T-helper 17 cell (primary cell): ENCODE measurements around the gene TRIM2. TPM values are rescaled to one million over a fixed set of nuclear protein-coding genes. Genes with fewer than 3 reads are reported as not detected.
A peak's percentile ranks its signal among the peaks of the same experiment; 100 is the strongest.

Source experiments
- ATAC-seq: fragments of 150-1000 bp; cut with Tn5 transposase; 2 replicates; pipeline ENCODE4 v1.10.0; 2021; ENCODE audit warnings: mild to moderate bottlenecking, moderate library complexity
- DNase-seq, 3 donors: peaks; one replicate each; pipeline versions ENCODE4 v3.0.0 to v3.0.0-alpha.2; 2020 to 2021
- H3K9me3 ChIP-seq: one replicate; pipeline ENCODE4 v1.7.0; 2013; ENCODE audit warnings: low read length, mild to moderate bottlenecking; ENCODE audit not compliant: control insufficient read depth, poor library complexity, severe bottlenecking
- H3K27ac Mint-ChIP-seq: one replicate; pipeline ENCODE4 v1.8.0; 2022; ENCODE audit warnings: mild to moderate bottlenecking, moderate library complexity, mixed read lengths
- H3K27me3 Mint-ChIP-seq: one replicate; pipeline ENCODE4 v1.8.0; 2022; ENCODE audit warnings: mixed read lengths
- H3K36me3 Mint-ChIP-seq: one replicate; pipeline ENCODE4 v1.8.0; 2022; ENCODE audit warnings: low read depth, mixed read lengths
- H3K4me1 Mint-ChIP-seq: one replicate; pipeline ENCODE4 v1.8.0; 2022; ENCODE audit warnings: mild to moderate bottlenecking, mixed read lengths
- H3K4me3 Mint-ChIP-seq: one replicate; pipeline ENCODE4 v1.8.0; 2022; ENCODE audit warnings: mild to moderate bottlenecking, moderate library complexity, mixed read lengths
- total RNA-seq, 4 donors: library from RNA in 2 of 4; stranded (reverse) in 2 of 4; gene quantifications; one replicate each; pipeline ENCODE4 v1.2.3 and lab custom pipeline; 2022 to 2026

TRIM2 gene
- total RNA-seq, 2 donors from 2014 or later: 4.3 to 9.5 TPM

DNA sequence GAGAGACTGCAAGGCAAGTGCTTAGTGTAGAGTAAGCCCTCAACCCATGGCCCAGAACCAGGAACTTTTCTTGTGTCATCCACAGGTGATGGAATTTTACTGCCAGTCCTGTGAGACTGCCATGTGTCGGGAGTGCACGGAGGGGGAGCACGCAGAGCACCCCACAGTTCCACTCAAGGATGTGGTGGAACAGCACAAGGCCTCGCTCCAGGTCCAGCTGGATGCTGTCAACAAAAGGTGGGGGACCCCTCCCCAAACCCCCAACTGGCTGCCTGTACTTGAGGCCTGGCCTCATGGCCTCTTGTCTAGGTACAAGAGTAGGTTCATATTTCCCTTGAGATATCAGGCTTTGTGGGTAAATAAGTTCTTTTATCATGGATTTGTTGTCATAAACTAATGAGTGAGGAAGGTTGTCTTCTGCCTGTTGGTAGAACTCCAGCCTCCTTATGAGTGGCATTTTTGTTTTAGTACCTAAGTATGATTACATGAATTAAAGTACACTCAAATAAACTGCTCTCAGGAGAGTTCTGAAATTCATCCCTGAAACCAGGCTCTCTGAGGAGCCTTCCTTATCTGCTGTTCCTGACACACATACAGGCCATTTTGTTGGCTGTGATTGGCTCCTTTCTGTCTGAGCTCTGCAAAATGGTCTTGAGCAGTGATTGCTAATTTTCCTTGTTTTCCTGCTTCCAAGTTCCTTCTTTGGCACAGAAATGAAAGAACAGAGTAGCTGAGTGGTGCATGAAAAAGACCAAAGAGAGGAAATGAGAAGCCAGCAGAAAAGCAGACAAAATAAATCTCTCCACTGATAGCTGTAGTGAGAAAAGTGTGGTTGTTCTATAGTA lies 88.9 kb downstream of the TRIM2 start:
- no peaks in the 10 kb centered on the region for H3K9me3 ChIP-seq
- H3K4me3 Mint-ChIP-seq: no peak overlapping the region
- DNase-seq (no peak), ATAC-seq (no peak)
- peaks cover 3% of the 10 kb centered on the region for H3K4me1 Mint-ChIP-seq
- H3K27me3 Mint-ChIP-seq: no peaks in the 10 kb centered on the region
- H3K36me3 Mint-ChIP-seq: peaks cover 2% of the 10 kb centered on the region
- no peak overlapping the region for H3K27ac Mint-ChIP-seq

DNA sequence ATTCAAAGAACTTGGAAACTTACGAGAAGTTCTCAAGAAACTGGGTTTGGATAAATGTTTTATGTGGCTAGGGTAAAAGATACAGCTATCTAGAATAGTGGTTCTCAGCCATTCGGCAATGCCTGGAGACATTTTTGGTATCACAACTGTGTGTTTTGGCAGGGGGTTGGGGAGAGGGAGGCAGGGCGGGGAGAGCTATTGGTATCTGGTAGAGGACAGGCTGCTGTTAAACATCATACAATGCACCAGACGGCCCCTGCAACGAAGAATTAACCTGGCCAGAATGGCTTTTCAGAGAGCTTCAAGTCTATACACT lies 89.5 kb downstream of the TRIM2 start:
- peaks cover 3% of the 10 kb centered on the region for H3K4me1 Mint-ChIP-seq
- DNase-seq: no peak
- no peak overlapping the region for H3K4me3 Mint-ChIP-seq
- no peak overlapping the region for H3K27ac Mint-ChIP-seq
- H3K36me3 Mint-ChIP-seq: peaks cover 2% of the 10 kb centered on the region
- no peaks in the 10 kb centered on the region for H3K27me3 Mint-ChIP-seq
- no peaks in the 10 kb centered on the region for H3K9me3 ChIP-seq
- ATAC-seq: no peak

DNA sequence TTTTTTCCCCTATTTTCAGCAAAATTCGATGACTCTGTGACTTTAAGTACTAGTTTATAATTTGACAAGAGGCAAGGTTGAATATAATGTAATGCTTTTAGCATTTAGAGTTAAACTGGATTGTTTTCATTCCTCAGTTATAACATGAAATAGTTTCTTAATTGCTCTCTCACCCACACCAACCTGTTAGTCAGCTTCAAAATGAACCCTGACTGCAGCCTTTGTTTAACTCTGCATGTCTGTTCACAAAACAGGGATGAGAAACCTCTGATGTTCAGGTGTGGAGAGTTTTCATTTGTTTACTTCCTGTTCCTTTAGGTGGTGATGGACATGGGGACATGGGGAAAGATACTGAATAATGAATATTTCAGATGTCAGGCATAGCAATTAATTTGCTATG lies 90.4 kb downstream of the TRIM2 start:
- Mint-ChIP-seq H3K4me3 (no peak overlapping the region), H3K27ac (no peak overlapping the region), H3K27me3 (no peaks in the 10 kb centered on the region), H3K36me3 (peaks cover 3% of the 10 kb centered on the region), H3K4me1 (peaks cover 3% of the 10 kb centered on the region)
- H3K9me3 ChIP-seq: no peaks in the 10 kb centered on the region
- DNase-seq: no peak
- no peak for ATAC-seq

DNA sequence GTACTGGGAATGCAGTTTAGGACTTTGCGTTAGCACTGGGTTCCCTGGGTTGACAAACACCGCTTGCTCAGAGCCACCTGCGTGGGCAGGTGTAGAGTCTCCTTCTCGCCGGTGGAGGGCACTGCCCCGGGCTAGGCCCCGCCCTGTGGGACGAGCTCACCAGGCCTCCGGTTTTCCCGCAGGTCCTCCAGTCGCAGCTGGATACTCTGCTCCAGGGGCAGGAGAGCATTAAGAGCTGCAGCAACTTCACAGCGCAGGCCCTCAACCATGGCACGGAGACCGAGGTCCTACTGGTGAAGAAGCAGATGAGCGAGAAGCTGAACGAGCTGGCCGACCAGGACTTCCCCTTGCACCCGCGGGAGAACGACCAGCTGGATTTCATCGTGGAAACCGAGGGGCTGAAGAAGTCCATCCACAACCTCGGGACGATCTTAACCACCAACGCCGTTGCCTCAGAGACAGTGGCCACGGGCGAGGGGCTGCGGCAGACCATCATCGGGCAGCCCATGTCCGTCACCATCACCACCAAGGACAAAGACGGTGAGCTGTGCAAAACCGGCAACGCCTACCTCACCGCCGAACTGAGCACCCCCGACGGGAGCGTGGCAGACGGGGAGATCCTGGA lies 91.0 kb downstream of the TRIM2 start:
- Mint-ChIP-seq H3K4me1 (peaks cover 3% of the 10 kb centered on the region), H3K36me3 (peaks cover 4% of the 10 kb centered on the region), H3K4me3 (no peak overlapping the region), H3K27me3 (no peaks in the 10 kb centered on the region), H3K27ac (no peak overlapping the region)
- no peaks in the 10 kb centered on the region for H3K9me3 ChIP-seq
- DNase-seq (no peak), ATAC-seq (no peak)

DNA sequence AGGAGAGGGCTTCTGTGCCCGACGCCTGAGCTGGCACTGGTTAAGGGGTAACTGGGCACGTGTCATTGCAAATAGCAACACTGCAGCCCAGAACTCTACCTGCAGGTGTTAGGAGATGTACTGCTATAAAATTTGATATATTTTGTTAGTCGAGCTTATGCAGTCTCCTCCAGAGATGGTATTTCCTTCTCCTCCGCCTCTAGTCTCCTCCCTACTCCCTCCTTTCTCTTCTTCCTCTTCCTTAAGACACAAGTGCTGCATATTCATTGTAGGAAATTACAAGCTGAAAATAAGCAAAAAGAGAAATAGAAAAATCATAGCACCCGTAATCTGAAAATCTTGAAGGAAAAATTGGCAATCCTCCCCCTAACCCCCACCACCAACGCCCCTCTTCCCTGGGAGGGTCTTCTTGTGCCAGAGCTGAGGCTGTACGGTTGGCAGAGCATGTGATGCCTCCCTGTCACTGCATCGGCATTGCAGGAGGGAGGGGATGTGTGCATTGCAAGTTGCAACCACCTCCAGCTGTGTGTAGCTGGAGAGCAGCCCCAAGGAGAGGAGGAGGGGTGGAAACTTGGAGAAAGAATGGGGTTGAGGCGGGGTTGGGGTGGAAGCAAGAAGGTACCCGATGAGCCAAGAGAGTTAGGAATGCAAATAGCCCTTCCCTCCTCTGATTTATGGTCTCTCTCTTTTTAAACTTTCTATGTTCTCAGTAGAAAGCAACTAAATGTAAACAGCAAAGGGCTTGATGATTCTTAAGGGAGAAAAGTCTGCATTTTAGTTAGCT lies 92.0 kb downstream of the TRIM2 start:
- H3K4me3 Mint-ChIP-seq: no peak overlapping the region
- DNase-seq: no peak
- no peak for ATAC-seq
- H3K36me3 Mint-ChIP-seq: peaks cover 4% of the 10 kb centered on the region
- H3K27ac Mint-ChIP-seq: no peak overlapping the region
- H3K27me3 Mint-ChIP-seq: no peaks in the 10 kb centered on the region
- H3K4me1 Mint-ChIP-seq: peaks cover 3% of the 10 kb centered on the region
- no peaks in the 10 kb centered on the region for H3K9me3 ChIP-seq

DNA sequence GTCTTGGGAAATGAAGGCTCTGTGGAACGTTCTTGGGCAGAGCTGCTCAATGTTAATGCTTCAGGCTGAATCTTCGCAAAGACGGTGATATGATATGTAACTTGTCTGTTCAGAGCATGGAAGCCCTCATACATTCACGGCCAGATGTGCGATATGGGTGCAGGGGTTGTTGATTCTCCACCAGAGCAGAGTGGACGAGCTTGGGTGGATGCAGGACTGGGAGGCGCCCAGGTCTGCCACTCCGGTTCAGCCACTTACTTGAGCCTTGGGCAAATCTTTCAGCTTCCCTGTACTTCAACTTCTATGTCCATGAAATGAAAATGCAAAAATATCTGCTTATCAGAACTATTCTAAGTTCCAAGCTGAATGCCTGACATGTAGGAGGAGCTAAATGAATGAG lies 92.9 kb downstream of the TRIM2 start:
- H3K4me1 Mint-ChIP-seq: peaks cover 3% of the 10 kb centered on the region
- DNase-seq (no peak), ATAC-seq (no peak)
- H3K27ac Mint-ChIP-seq: no peak overlapping the region
- peaks cover 4% of the 10 kb centered on the region for H3K36me3 Mint-ChIP-seq
- no peak overlapping the region for H3K4me3 Mint-ChIP-seq
- no peaks in the 10 kb centered on the region for H3K9me3 ChIP-seq
- no peaks in the 10 kb centered on the region for H3K27me3 Mint-ChIP-seq

DNA sequence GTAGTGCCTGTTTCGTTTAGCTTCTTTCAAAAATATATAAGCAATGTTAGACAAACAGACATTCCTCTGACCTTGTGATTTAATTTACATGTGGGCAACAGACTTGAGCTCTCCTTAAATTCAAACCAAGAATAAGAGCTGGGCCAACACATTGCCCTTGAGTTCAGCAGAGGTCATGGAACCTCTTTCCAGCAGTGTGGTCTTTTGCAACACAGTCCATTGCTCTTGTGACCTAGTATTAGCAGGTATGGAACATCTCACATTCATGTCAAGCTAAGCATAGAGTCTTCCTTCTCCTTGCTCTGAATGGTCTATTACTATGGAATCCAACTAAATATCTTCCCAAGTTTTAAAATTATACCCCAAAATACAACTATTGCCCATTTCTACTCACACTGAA lies 106.5 kb downstream of the TRIM2 start:
- H3K27ac Mint-ChIP-seq: peak overlapping the region; percentile 32
- H3K9me3 ChIP-seq: no peaks in the 10 kb centered on the region
- no peaks in the 10 kb centered on the region for H3K27me3 Mint-ChIP-seq
- peaks cover 4% of the 10 kb centered on the region for H3K36me3 Mint-ChIP-seq
- H3K4me3 Mint-ChIP-seq: no peak overlapping the region
- ATAC-seq (no peak), DNase-seq (no peak)
- no peaks in the 10 kb centered on the region for H3K4me1 Mint-ChIP-seq

DNA sequence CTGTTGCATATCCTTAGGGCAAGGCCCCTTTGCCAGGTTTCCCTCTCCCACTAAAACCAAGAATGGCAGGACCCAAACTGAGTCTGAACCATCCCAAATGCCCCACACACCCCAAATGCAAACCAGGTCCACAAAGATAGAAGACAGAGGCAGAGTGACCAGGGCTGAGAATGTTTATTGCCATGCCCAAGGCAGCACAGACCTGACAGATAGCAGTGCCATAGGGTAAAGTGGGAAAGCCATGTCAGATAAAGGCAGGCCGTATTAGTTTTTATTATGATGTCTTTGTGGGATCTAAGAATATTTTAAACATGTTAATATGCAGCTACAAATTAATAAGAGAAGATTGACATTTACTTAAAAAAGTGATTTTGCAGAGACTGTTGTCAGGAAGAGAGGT lies 110.7 kb downstream of the TRIM2 start:
- no peak for ATAC-seq
- H3K9me3 ChIP-seq: no peaks in the 10 kb centered on the region
- no peak overlapping the region for H3K27ac Mint-ChIP-seq
- no peak for DNase-seq
- peaks cover under 1% of the 10 kb centered on the region for H3K36me3 Mint-ChIP-seq
- no peaks in the 10 kb centered on the region for H3K4me1 Mint-ChIP-seq
- no peaks in the 10 kb centered on the region for H3K27me3 Mint-ChIP-seq
- H3K4me3 Mint-ChIP-seq: no peak overlapping the region

DNA sequence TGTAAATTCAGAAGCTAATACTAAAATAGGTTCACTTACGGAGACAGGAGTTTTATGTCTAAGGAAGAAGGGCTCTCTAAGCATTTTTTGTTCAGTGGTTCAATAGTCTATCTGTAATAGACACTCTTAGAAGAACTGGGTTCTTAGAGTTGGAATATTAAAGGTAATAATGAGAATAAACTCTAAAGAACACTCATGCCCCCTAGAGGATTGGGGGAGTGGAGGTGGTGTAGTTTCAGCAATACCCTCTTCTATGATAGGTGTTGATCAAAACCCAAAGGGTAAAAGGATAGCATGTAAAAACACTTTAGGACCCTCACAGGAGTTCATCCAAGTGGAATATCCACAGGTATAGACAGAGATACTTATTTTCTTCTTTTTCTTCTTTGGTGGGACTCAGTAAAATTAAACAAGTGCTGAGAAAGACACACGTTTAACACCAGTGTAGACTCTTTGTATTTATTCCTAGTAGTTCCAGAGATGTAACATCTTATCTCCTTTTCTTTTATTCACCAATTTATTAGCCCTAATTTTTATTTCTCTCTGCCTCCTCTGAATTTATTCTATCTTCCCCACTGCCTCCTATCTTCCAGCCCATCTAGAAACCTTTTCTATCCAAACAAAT lies 114.6 kb downstream of the TRIM2 start:
- ATAC-seq (peak; percentile 65), DNase-seq (no peak)
- Mint-ChIP-seq H3K4me3 (no peak overlapping the region), H3K27ac (no peak overlapping the region), H3K4me1 (no peaks in the 10 kb centered on the region), H3K36me3 (peaks cover 3% of the 10 kb centered on the region), H3K27me3 (no peaks in the 10 kb centered on the region)
- no peaks in the 10 kb centered on the region for H3K9me3 ChIP-seq

DNA sequence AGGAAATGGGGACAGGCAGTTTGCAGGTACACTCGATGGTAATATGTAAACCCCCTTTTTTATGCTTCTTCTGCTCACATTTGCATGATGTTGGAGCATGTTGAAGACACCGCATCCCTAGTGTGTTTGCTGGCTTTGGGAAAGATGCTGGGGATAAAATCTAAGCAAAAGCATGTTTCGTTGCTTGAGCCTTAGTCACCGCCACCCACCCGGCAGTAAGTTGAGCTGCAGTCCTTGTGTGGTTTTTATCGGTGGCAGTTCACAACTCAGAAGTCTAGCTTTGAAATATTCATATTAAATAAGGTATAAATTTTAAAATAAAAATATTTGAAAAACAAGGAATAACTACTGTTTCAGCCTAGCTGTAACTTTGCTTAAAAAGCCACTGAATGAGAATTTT lies 118.5 kb downstream of the TRIM2 start:
- Mint-ChIP-seq H3K4me1 (no peaks in the 10 kb centered on the region), H3K27me3 (no peaks in the 10 kb centered on the region), H3K4me3 (no peak overlapping the region), H3K36me3 (peaks cover 3% of the 10 kb centered on the region), H3K27ac (no peak overlapping the region)
- ATAC-seq: no peak
- DNase-seq: no peak
- no peaks in the 10 kb centered on the region for H3K9me3 ChIP-seq

DNA sequence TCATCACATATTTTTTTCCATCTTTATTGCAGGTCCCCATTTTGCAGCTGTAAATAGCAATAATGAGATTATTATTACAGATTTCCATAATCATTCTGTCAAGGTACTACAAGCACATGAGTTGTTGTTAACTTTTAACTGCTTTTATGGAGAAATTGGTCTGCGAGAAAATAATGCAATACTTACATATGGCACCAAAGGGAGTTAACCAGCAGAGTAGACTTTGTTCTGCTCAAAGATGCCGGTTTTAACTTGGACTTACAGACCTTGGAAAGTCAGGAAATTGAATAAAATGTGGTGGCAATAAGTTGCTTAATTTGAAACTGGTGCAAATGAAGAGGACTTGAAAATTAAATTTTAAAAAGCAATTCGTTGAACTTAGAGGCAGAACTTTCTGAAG lies 119.8 kb downstream of the TRIM2 start:
- H3K9me3 ChIP-seq: no peaks in the 10 kb centered on the region
- Mint-ChIP-seq H3K4me1 (no peaks in the 10 kb centered on the region), H3K36me3 (peaks cover 3% of the 10 kb centered on the region), H3K27ac (no peak overlapping the region), H3K27me3 (no peaks in the 10 kb centered on the region), H3K4me3 (no peak overlapping the region)
- ATAC-seq: no peak
- no peak for DNase-seq

DNA sequence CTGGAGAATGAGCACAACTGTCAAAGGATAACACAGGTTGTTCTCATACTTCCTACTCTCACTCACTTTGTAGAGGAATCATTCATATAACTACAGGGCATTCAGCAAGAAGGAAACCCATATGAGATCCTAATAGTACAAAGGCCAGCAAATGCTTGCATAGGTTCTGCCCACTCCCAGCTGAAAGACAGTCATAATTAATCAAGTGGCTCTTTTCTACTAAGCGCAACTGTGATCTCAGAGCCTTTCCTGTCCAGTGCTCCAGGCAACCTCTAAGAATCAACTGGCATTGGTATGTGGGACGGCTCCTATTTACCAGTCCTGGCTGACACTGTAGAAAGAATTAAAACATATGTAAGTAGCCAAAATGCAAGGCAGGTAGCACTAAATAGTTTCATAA lies 121.3 kb downstream of the TRIM2 start:
- Mint-ChIP-seq H3K36me3 (peaks cover 2% of the 10 kb centered on the region), H3K27me3 (no peaks in the 10 kb centered on the region), H3K27ac (no peak overlapping the region), H3K4me1 (no peaks in the 10 kb centered on the region), H3K4me3 (no peak overlapping the region)
- no peaks in the 10 kb centered on the region for H3K9me3 ChIP-seq
- ATAC-seq (no peak), DNase-seq (no peak)

DNA sequence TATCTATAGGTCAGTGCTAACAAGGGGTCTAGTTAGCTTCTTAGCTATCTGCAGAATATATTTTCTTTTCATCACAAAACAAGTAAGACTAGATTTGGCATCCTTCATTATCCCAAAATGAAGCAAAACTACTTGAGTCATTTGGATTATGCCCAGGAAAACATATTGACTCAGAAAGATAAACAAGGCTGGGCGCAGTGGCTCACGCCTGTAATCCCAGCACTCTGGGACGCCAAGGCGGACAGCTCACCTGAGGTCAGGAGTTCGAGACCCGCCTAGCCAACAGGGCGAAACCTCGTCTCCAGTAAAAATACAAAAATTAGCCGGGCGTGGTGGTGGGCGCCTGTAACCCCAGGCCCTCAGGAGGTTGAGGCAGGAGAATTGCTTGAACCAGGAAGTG lies 122.3 kb downstream of the TRIM2 start:
- Mint-ChIP-seq H3K4me1 (no peaks in the 10 kb centered on the region), H3K27ac (no peak overlapping the region), H3K36me3 (peaks cover 2% of the 10 kb centered on the region), H3K27me3 (no peaks in the 10 kb centered on the region), H3K4me3 (no peak overlapping the region)
- DNase-seq (no peak), ATAC-seq (no peak)
- H3K9me3 ChIP-seq: no peaks in the 10 kb centered on the region
